Lower lobe of right lung (tissue), 2 donors: Measurements from ENCODE around the gene DACH2. TPM values are rescaled to one million over a fixed set of nuclear protein-coding genes. Genes with fewer than 3 reads are reported as not detected.
"Not testable (repeated sequence)": the region's sequence is repeated elsewhere in the genome, so short reads cannot be mapped to it uniquely, and the experiment has no call there.

Experiments
- ATAC-seq, 2 donors: fragments of 200-7000 bp; cut with Tn5 transposase; one replicate each; pipeline ENCODE4 v1.9.1; 2020 to 2022; ENCODE audit warnings: mild to moderate bottlenecking in 2 of 2, moderate library complexity in 2 of 2
- DNase-seq: peaks from one replicate; pipeline ENCODE4 v3.0.0-alpha.2; 2020
- H3K27ac ChIP-seq: fragments of 200-600 bp; one replicate; pipeline ENCODE4 v1.8.0; 2022
- H3K27me3 ChIP-seq: fragments of 200-600 bp; one replicate; pipeline ENCODE4 v1.8.0; 2022; ENCODE audit warnings: low read depth
- H3K36me3 ChIP-seq: fragments of 200-600 bp; one replicate; pipeline ENCODE4 v1.8.0; 2022; ENCODE audit warnings: mild to moderate bottlenecking
- H3K4me1 ChIP-seq: fragments of 200-600 bp; one replicate; pipeline ENCODE4 v1.8.0; 2022
- H3K4me3 ChIP-seq: fragments of 200-600 bp; one replicate; pipeline ENCODE4 v1.8.0; 2022; ENCODE audit warnings: mild to moderate bottlenecking
- H3K9me3 ChIP-seq: fragments of 200-600 bp; one replicate; pipeline ENCODE4 v1.8.0; 2022
- intact Hi-C: fragments of 100-400 bp; cut with DNase I; formaldehyde crosslinking; loops from one replicate; pipeline ENCODE4 v1.11.0; 2022
- total RNA-seq: library from RNA; stranded (reverse); fragmentation: NEBNext Ultra II Directional; extraction: Animal tissue kit (Norgen Biotek cat#: 25700); gene quantifications from one replicate; pipeline ENCODE4 v1.2.1, GENCODE V29; 2021
- TF ChIP-seq, protein P1 (sequence below): fragments of 200-600 bp; IDR thresholded peaks from one replicate; pipeline ENCODE4 v1.8.0; 2022; ENCODE audit warnings: antibody characterized with exemption, mild to moderate bottlenecking
- donor health status: DM: no; HTN: yes; CAD: no; lungs with severe emphysema.

Gene DACH2
- total RNA-seq, 1 donor from 2014 or later: not detected

DNA sequence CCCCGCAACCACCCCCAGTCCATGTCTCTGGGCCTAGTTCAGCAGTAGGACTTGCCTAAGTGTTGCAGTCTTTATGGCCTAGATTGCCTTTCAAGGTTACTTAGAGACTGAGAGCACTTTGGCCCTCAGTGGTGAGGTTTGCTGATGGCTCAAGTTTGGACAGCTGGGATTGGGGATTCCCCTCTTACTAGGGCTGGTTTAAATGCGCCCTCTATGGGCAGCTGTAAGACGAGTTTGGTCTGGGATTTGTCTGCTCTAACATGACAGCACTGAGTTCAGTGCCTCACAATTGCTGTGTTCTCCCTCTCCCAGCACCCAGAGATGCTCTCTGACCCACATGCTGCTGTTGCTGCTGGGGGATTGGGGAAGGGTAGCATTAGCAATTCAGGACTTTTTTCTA lies 23.1 kb downstream of the DACH2 start:
- TF ChIP-seq, protein P1, sequence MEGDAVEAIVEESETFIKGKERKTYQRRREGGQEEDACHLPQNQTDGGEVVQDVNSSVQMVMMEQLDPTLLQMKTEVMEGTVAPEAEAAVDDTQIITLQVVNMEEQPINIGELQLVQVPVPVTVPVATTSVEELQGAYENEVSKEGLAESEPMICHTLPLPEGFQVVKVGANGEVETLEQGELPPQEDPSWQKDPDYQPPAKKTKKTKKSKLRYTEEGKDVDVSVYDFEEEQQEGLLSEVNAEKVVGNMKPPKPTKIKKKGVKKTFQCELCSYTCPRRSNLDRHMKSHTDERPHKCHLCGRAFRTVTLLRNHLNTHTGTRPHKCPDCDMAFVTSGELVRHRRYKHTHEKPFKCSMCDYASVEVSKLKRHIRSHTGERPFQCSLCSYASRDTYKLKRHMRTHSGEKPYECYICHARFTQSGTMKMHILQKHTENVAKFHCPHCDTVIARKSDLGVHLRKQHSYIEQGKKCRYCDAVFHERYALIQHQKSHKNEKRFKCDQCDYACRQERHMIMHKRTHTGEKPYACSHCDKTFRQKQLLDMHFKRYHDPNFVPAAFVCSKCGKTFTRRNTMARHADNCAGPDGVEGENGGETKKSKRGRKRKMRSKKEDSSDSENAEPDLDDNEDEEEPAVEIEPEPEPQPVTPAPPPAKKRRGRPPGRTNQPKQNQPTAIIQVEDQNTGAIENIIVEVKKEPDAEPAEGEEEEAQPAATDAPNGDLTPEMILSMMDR: peak; percentile 11
- no peaks in the 10 kb centered on the region for H3K9me3 ChIP-seq
- no peak overlapping the region for H3K27ac ChIP-seq
- no peaks in the 10 kb centered on the region for H3K4me1 ChIP-seq
- no peaks in the 10 kb centered on the region for H3K36me3 ChIP-seq
- H3K4me3 ChIP-seq: no peak overlapping the region
- intact Hi-C loops: no loop called here
- no peaks in the 10 kb centered on the region for H3K27me3 ChIP-seq
- DNase-seq (no peak), ATAC-seq (peak in 1 of 2 donors; percentile 29)

DNA sequence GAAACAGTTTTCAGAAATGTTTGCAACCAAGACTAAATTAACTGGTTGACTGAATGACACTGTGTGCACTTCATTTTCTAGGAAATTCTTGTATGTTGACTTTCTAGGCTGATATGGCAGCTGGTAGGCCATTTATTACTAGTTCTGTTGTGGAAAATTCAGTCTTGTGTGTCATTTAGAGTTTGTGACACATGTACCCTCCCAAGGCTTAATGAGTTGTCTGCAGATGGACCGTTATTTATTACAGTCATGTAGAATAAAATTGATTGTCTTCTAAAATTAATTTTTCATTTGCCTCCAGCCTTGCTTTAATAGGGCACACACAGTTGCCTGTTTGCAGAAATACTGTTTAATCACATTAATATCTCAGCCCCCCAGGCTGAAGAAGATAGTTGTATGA lies 30.7 kb downstream of the DACH2 start:
- Histone ChIP-seq H3K27me3 (no peaks in the 10 kb centered on the region), H3K9me3 (no peaks in the 10 kb centered on the region), H3K36me3 (no peaks in the 10 kb centered on the region), H3K4me1 (no peaks in the 10 kb centered on the region), H3K4me3 (no peak overlapping the region), H3K27ac (no peak overlapping the region)
- TF ChIP-seq, protein P1: no peak
- intact Hi-C loops: no loop called here
- DNase-seq (no peak), ATAC-seq (no peak)

DNA sequence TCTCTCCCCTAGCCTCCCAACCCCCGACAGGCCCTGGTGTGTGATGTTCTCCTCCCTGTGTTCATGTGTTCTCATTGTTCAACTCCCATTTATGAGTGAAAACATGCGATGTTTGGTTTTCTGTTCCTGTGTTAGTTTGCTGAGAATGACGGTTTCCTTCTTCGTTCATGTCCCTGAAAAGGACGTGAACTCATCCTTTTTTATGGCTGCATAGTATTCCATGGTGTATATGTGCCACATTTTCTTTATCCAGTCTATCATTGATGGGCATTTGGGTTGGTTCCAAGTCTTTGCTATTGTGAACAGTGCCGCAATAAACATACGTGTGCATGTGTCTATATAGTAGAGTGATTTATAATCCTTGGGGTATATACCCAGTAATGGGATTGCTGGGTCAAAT lies 33.1 kb downstream of the DACH2 start:
- H3K4me3 ChIP-seq, H3K36me3 ChIP-seq, H3K9me3 ChIP-seq, H3K27me3 ChIP-seq, DNase-seq, H3K4me1 ChIP-seq, intact Hi-C loops, ATAC-seq, H3K27ac ChIP-seq: not testable (repeated sequence)

DNA sequence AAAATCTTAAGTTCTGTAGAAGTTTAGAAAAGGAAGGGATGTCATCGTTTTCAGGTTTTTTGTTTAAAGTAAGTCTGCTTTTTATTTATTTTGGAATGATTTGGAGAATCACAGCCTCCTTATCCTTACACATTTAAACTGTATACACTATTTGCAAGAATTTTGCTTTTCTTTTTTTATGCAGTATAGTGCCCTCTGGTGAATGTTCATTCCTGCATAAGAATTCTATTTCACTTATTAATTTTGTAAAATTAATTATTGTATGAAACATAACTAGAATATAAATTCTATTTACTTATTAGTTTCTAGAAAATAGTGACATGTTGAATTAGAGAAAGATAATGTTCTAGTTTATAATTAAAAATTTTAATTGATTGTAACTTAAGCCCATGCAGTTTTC lies 44.6 kb downstream of the DACH2 start:
- TF ChIP-seq, protein P1: no peak
- H3K4me3 ChIP-seq: no peak overlapping the region
- H3K27me3 ChIP-seq: no peaks in the 10 kb centered on the region
- intact Hi-C loops: no loop called here
- ATAC-seq: no peak
- no peaks in the 10 kb centered on the region for H3K36me3 ChIP-seq
- no peaks in the 10 kb centered on the region for H3K4me1 ChIP-seq
- no peak overlapping the region for H3K27ac ChIP-seq
- no peaks in the 10 kb centered on the region for H3K9me3 ChIP-seq
- no peak for DNase-seq

DNA sequence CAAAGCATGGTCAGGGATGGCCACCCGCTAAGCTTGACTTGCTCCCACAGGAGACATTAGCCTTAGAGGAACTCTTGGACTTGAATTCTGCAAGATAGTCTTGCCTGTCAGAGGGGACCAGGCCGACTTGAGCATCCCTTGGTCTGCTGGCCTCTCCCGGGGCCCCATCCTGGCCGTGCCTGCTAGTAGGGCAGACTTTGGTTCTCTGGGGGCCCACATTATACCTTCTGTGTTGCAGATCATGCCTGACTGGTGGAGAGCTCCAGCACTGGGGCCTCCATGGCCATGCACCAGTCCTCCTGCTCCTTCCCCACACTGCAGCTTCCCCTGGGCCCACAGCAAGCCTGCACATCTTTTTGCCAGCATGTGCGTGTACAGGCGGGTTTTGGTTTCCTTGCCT lies 46.5 kb downstream of the DACH2 start:
- Histone ChIP-seq H3K36me3 (no peaks in the 10 kb centered on the region), H3K27ac (no peak overlapping the region), H3K4me3 (no peak overlapping the region), H3K9me3 (no peaks in the 10 kb centered on the region), H3K4me1 (no peaks in the 10 kb centered on the region), H3K27me3 (no peaks in the 10 kb centered on the region)
- intact Hi-C loops: no loop called here
- ATAC-seq (no peak), DNase-seq (no peak)
- TF ChIP-seq, protein P1: no peak

DNA sequence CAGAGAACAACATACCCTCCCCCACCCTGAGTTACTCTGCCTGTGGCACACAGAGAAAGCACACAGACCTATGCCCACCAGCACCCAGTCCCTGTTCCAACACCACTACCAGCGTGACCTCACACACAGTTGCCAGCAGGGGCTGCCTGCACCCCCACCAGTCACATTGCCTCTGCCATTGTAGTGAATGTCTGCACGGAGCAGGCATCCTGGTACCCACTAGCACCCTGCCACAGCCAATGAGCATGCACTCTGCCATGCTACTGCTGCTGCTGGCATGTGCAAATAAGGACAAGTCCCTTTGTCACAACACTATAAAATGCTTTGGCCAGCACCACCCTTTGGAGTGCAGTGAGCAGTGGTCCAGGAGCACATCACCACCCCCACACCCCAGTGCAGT lies 47.1 kb downstream of the DACH2 start:
- TF ChIP-seq, protein P1: no peak
- H3K27ac ChIP-seq: no peak overlapping the region
- no peak for DNase-seq
- no peaks in the 10 kb centered on the region for H3K4me1 ChIP-seq
- ATAC-seq: no peak
- no peak overlapping the region for H3K4me3 ChIP-seq
- H3K9me3 ChIP-seq: no peaks in the 10 kb centered on the region
- no peaks in the 10 kb centered on the region for H3K36me3 ChIP-seq
- intact Hi-C loops: no loop called here
- no peaks in the 10 kb centered on the region for H3K27me3 ChIP-seq
